Epidermal melanocyte (primary cell): Measurements from ENCODE around the gene ZSCAN23.
"Not testable (repeated sequence)": the region's sequence is repeated elsewhere in the genome, so short reads cannot be mapped to it uniquely, and the experiment has no call there.

Experiments
- DNase-seq: peaks from one replicate; pipeline ENCODE4 v3.0.0; 2011; ENCODE audit warnings: low spot score; ENCODE audit not compliant: insufficient read length

ZSCAN23 gene

GRCh38 chr6:28442586-28442985 is 705 bp downstream of the ZSCAN23 start:
- DNase-seq, result no peak

GRCh38 chr6:28436404-28436803 is 6.9 kb downstream of the ZSCAN23 start:
- no peak for DNase-seq

- no peak for DNase-seq
Observed at GRCh38 chr6:28433119-28433518, 10.2 kb downstream of the ZSCAN23 start.

- DNase-seq, result no peak
Observed at GRCh38 chr6:28429781-28430180, 13.5 kb downstream of the ZSCAN23 start.

- no peak for DNase-seq
Observed at GRCh38 chr6:28425944-28426541, 17.2 kb downstream of the ZSCAN23 start.

GRCh38 chr6:28424163-28424562 is 19.1 kb downstream of the ZSCAN23 start:
- no peak for DNase-seq

GRCh38 chr6:28423546-28423945 is 19.7 kb downstream of the ZSCAN23 start:
- no peak for DNase-seq

GRCh38 chr6:28413681-28414080 is 29.6 kb downstream of the ZSCAN23 start:
- DNase-seq, result no peak

GRCh38 chr6:28410767-28411166 is 32.5 kb downstream of the ZSCAN23 start:
- DNase-seq, result no peak

GRCh38 chr6:28408076-28408802 is 35.1 kb downstream of the ZSCAN23 start:
- no peak for DNase-seq

GRCh38 chr6:28407401-28407800 is 35.9 kb downstream of the ZSCAN23 start:
- DNase-seq, result no peak

GRCh38 chr6:28403923-28404322 is 39.4 kb downstream of the ZSCAN23 start:
- not testable (repeated sequence) for DNase-seq

GRCh38 chr6:28402197-28402596 is 41.1 kb downstream of the ZSCAN23 start:
- DNase-seq, result no peak

GRCh38 chr6:28401172-28401571 is 42.1 kb downstream of the ZSCAN23 start:
- DNase-seq, result no peak

GRCh38 chr6:28400122-28400451 is 43.2 kb downstream of the ZSCAN23 start:
- DNase-seq, result no peak

- peak; percentile 57 for DNase-seq
Observed at GRCh38 chr6:28399350-28400121, 43.8 kb downstream of the ZSCAN23 start, which contains the start of gene ZSCAN12. Gene ZSCAN12 (minus strand): TSS chr6:28399747. CDS start chr6:28398405, 1,342 bp downstream.

- no peak for DNase-seq
Observed at GRCh38 chr6:28395918-28396317, 47.4 kb downstream of the ZSCAN23 start.

GRCh38 chr6:28393912-28394662 is 49.2 kb downstream of the ZSCAN23 start:
- DNase-seq, result no peak

- DNase-seq, result no peak
Observed at GRCh38 chr6:28390688-28391087, 52.6 kb downstream of the ZSCAN23 start.

- no peak for DNase-seq
Observed at GRCh38 chr6:28384143-28384533, 59.2 kb downstream of the ZSCAN23 start.

- peak; percentile 33 for DNase-seq
Observed at GRCh38 chr6:28383235-28384142, 59.8 kb downstream of the ZSCAN23 start.
